ENCODE data around the gene HPDL.

The HPDL gene

DNA sequence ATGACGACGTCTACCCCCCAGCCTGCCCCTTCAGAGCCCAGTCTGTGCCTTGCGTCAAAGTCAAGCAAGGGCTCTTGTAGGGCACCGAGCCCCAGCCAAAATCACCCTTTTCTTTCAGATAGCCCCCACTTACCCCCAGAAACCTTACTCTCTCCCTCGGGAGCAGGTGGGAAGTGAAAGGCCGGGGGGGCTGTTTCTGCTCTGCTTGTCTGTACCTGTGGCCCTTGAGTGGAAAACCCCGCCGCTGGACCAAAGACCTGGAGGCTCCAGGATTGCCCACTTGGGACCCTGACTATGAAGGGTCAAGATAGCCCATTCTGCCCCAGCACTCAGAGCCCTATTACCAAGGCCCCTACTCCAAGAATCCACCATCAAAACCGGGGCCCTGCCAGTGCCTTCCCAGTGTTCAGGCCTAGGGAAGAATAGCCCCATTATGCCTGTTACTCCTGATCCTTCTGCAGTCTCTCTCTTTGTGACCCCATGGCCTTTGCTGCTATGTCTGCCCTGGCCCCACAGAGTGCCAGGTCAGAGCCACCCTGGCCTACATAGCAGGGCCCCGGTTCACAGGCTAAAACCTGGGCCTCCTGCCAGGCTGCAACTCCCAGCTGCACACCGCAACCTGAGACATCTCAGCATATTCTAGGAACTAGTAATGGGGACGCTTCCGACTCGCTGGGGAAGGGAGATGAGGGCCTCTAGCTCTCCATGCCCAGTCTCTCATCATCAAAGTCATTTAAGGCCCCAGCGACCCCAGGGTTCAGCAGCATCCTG, 22.2 kb upstream of the HPDL start:
- Mint-ChIP-seq H3K4me1 (peaks cover 24% of the 10 kb centered on the region), H3K27ac (peak overlapping the region; percentile 95), H3K9me3 (no peaks in the 10 kb centered on the region), H3K27me3 (no peaks in the 10 kb centered on the region), H3K36me3 (no peaks in the 10 kb centered on the region), H3K4me3 (peak overlapping the region; percentile 89)
- peak; percentile 1 for ATAC-seq (ENCODE audit: low read depth)
- DNase-seq (ENCODE audit: low spot score in 2 of 2) = no peak

DNA sequence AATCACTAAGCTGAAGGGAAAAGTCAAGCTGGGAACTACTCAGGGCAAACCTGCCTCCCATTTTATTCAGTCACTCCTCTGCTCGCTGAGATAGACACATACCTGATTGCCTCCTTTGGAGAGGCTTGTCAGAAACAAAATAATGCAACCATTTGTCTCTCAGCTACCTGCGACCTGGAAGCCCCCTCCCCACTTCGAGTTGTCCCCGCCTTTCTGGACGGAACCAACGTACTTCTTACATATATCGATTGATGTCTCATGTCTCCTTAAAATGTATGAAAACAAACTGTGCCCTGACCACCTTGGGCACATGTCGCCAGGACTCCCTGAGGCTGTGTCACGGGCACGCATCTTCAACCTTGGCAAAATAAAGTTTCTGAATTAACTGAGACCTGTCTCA, 21.5 kb upstream of the HPDL start:
- ATAC-seq (ENCODE audit: low read depth) (no peak), DNase-seq (ENCODE audit: low spot score in 2 of 2) (no peak)
- peak overlapping the region; percentile 95 for H3K27ac Mint-ChIP-seq
- no peaks in the 10 kb centered on the region for H3K36me3 Mint-ChIP-seq
- H3K9me3 Mint-ChIP-seq = no peaks in the 10 kb centered on the region
- H3K4me1 Mint-ChIP-seq = peaks cover 24% of the 10 kb centered on the region
- H3K4me3 Mint-ChIP-seq = peak overlapping the region; percentile 89
- H3K27me3 Mint-ChIP-seq = no peaks in the 10 kb centered on the region

DNA sequence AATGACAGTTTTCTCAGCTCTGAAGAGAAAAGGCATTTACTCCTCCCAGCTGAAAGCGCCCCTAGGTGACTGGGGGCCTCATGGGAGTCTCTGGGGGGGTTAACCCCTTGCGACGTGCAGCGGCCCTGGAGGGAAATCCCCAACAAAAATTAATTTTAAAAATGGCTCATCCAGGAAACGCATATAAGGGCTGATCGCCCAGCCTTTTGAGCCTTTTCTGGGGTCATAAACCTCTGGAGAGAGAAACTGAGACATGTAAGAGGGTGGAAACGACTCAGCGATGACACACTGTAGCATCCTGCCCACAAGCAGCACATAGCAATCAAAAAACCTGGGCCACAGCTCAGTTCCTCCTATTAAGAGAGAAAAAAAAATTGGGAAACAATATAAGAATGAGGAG, 20.4 kb upstream of the HPDL start:
- Mint-ChIP-seq H3K36me3 (no peaks in the 10 kb centered on the region), H3K9me3 (no peaks in the 10 kb centered on the region), H3K4me3 (peak overlapping the region; percentile 40), H3K4me1 (peaks cover 24% of the 10 kb centered on the region), H3K27ac (peak overlapping the region; percentile 95), H3K27me3 (no peaks in the 10 kb centered on the region)
- DNase-seq (ENCODE audit: low spot score in 2 of 2) (peak in 1 of 2 donors; percentile 11), ATAC-seq (ENCODE audit: low read depth) (no peak)

DNA sequence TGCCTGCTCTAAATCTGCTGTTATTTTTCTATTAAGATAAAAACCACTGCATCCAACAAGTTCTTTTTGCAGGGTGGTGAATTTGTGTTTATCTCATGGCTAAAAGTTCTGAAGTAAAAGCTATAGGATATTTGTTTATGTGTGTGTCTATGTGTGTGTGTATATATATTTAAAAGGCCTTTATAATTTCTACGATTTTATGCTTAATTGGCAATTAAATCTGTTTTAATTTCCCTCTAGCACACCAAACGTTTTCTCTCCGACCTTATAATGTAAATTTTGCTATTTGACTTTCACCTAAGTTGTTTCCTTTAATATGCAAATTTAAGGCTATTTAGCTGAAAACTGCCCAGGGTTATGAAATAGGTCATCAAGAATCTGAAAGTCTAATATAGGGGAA, 19.8 kb upstream of the HPDL start:
- H3K27ac Mint-ChIP-seq = peak overlapping the region; percentile 95
- peaks cover 20% of the 10 kb centered on the region for H3K4me1 Mint-ChIP-seq
- H3K9me3 Mint-ChIP-seq = no peaks in the 10 kb centered on the region
- no peak overlapping the region for H3K4me3 Mint-ChIP-seq
- no peaks in the 10 kb centered on the region for H3K36me3 Mint-ChIP-seq
- no peak for ATAC-seq (ENCODE audit: low read depth)
- no peak for DNase-seq (ENCODE audit: low spot score in 2 of 2)
- no peaks in the 10 kb centered on the region for H3K27me3 Mint-ChIP-seq

DNA sequence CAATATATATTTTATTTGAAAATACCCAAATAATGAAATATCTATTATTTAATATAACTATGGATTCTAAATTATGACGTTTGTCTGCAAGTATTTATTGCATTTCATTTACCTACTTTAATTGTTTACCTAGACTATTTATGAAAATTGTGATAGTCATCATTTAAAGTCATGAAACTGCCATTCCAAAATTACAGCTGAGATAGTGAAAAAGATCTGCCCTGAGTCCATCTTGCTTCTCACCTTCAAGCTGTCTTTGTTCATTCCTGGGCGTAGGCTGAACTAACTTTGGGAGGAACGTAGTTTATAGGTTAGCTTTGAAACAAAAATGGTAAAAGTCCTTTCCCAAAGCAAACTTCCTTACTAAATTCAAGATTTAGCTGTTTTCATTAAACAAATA, 12.4 kb upstream of the HPDL start:
- no peaks in the 10 kb centered on the region for H3K9me3 Mint-ChIP-seq
- H3K27me3 Mint-ChIP-seq = no peaks in the 10 kb centered on the region
- no peaks in the 10 kb centered on the region for H3K4me1 Mint-ChIP-seq
- H3K36me3 Mint-ChIP-seq = no peaks in the 10 kb centered on the region
- H3K27ac Mint-ChIP-seq = no peak overlapping the region
- no peak for DNase-seq (ENCODE audit: low spot score in 2 of 2)
- no peak for ATAC-seq (ENCODE audit: low read depth)
- H3K4me3 Mint-ChIP-seq = no peak overlapping the region

DNA sequence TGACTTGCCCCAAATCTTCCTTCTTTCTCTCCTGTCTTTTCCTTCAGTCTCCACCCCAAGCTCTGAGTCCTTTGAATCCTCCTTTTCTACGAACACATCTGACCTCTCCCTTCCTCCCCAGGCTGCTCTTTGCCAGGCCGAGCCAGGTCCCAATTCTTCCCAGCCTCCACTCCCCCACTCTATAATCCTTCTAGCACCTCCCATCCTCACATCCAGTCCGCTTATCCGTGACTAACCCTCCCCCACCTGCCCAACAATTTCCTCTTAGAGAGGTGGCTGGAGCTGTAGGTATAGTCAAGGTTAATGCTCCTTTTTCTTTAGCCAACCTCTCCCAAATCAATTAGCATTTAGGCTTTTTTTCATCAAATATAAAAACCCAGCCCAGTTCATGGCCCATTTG, 9.5 kb upstream of the HPDL start:
- Mint-ChIP-seq H3K4me3 (no peak overlapping the region), H3K27me3 (no peaks in the 10 kb centered on the region)
- DNase-seq (ENCODE audit: low spot score in 2 of 2) = no peak

DNA sequence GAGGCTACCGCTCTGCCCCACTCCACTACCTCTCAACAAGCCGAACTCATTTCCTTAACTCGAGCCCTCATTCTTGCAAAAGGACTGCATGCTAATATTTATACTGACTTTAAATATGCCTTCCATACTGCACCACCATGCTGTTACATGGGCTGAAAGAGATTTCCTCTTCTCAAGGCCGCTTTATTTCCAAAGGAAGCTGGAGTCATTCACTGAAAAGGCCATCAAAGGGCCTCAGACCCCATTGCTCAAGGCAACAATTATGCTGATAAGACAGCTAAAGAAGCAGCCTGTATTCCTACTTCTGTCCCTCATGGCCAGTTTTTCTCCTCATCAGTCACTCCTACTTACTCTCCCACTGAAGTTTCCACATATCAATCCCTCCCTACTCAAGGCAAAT, 6.9 kb upstream of the HPDL start:
- ATAC-seq (ENCODE audit: low read depth) = no peak
- Mint-ChIP-seq H3K4me1 (peaks cover 3% of the 10 kb centered on the region), H3K27me3 (no peaks in the 10 kb centered on the region), H3K36me3 (no peaks in the 10 kb centered on the region), H3K9me3 (no peaks in the 10 kb centered on the region), H3K27ac (no peak overlapping the region), H3K4me3 (no peak overlapping the region)
- no peak for DNase-seq (ENCODE audit: low spot score in 2 of 2)

More for the DNA sequence above, 9.5 kb upstream of the HPDL start:
- no peaks in the 10 kb centered on the region for H3K36me3 Mint-ChIP-seq
- no peak for ATAC-seq (ENCODE audit: low read depth)
- peaks cover 3% of the 10 kb centered on the region for H3K4me1 Mint-ChIP-seq
- H3K27ac Mint-ChIP-seq = no peak overlapping the region
- H3K9me3 Mint-ChIP-seq = no peaks in the 10 kb centered on the region

DNA sequence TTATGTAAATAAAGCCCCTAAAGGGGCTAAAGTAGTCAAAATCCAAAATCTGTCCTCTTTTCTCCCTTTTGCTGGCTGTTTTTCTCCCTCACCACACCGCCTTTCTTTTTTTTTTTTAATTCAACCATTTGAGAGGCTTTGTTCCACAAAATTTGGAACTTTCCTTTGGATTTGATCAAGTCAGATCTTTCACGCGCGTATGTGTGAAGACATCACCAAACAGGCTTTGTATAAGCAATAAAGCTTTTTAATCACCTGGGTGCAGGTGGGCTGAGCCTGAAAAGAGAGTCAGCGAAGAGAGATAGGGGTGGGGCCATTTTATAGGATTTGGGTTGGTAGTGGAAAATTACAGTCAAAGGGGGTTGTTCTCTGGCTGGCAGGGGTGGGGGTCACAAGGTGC, 5.3 kb upstream of the HPDL start:
- DNase-seq (ENCODE audit: low spot score in 2 of 2) = no peak
- Mint-ChIP-seq H3K27ac (no peak overlapping the region), H3K9me3 (no peaks in the 10 kb centered on the region), H3K4me1 (peaks cover 9% of the 10 kb centered on the region), H3K27me3 (no peaks in the 10 kb centered on the region), H3K36me3 (no peaks in the 10 kb centered on the region), H3K4me3 (peak overlapping the region; percentile 24)
- no peak for ATAC-seq (ENCODE audit: low read depth)

DNA sequence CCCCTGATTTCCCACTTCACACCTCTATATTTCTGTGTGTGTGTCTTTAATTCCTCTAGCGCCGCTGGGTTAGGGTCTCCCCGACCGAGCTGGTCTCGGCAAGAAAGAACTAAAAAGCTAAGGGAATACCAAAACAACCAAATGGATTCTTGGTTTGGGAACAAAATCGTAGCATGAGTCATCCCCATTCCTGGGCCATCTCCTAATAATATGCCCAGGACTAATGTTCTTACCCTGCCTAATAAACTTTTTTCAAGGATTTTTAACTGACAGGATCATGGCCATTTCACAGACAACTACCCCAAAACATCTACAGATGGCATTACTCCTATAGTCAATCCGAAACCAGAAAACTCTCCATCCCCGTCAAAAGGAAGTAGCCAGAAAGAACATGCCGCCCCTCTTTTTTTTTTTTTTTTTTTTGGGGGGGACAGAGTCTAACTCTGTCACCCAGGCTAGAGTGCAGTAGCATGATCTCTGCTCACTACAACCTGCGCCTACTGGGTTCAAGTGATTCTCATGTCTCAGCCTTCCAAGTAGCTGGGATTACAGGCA, 4.1 kb upstream of the HPDL start:
- Mint-ChIP-seq H3K4me3 (no peak overlapping the region), H3K27ac (no peak overlapping the region), H3K9me3 (no peaks in the 10 kb centered on the region), H3K4me1 (peaks cover 11% of the 10 kb centered on the region), H3K36me3 (no peaks in the 10 kb centered on the region), H3K27me3 (no peaks in the 10 kb centered on the region)
- DNase-seq (ENCODE audit: low spot score in 2 of 2) = no peak
- no peak for ATAC-seq (ENCODE audit: low read depth)

DNA sequence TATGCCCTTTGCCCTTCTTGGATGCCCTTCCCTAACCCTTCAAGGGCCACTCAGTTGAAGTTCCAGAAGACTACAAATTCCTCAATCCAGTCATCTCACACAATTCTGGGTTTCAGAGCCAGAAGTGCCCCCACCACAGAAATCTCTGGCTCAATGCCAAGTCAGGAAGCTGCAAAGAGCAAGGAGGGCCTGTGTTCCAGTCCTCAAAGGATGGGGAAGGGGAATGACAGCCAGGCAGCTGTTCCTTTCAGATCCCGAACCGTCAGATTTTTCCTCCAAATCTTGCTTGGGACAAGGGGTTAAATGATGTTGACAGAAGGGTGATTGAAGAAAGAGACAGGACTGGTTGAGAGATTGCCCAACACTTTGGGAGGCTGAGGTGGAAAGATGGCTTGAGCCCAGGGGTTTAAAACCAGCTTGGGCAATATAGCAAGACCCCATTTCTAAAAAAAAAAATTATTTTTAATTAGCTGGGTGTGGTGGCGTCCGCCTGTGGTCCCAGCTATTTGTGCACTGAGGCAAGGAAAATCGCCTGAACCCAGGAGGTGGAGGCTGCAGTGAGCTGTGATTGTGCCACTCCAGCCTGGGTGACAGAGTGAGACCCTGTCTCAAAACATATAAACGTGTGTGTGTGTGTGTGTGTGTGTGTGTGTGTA, 716 bp upstream of the HPDL start:
- H3K36me3 Mint-ChIP-seq = peaks cover 2% of the 10 kb centered on the region
- H3K27ac Mint-ChIP-seq = peak overlapping the region; percentile 73
- peak overlapping the region; percentile 89 for H3K4me3 Mint-ChIP-seq
- no peaks in the 10 kb centered on the region for H3K9me3 Mint-ChIP-seq
- no peaks in the 10 kb centered on the region for H3K27me3 Mint-ChIP-seq
- H3K4me1 Mint-ChIP-seq = peaks cover 20% of the 10 kb centered on the region
- ATAC-seq (ENCODE audit: low read depth) = no peak
- no peak for DNase-seq (ENCODE audit: low spot score in 2 of 2)

DNA sequence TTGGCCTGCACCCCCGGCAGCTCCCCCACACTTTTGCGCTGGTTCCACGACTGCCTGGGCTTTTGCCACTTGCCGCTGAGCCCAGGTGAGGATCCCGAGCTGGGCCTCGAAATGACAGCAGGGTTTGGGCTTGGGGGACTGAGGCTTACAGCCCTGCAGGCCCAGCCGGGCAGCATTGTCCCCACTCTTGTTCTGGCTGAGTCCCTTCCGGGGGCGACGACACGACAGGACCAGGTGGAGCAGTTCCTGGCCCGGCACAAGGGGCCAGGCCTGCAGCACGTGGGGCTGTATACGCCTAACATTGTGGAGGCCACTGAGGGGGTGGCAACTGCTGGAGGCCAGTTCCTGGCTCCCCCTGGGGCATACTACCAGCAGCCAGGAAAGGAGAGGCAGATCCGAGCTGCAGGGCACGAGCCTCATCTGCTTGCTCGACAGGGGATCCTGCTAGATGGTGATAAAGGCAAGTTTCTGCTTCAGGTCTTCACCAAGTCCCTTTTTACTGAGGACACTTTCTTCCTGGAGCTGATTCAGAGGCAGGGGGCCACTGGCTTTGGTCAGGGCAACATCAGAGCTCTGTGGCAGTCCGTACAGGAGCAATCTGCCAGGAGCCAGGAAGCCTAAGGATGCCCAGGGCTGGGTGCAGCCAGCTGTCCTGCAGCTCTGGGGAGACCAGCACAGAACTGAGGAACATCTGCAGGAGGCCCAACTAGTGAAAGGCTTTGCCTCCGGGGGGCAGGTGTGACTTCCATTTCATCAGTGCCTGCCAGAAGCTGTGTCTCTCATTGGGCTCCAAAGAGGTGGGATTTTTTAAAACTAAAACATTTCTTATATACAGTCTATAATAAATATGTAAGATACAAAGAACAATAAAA, 1.2 kb downstream of the HPDL start:
- H3K27ac Mint-ChIP-seq = no peak overlapping the region
- H3K36me3 Mint-ChIP-seq = peaks cover 2% of the 10 kb centered on the region
- H3K27me3 Mint-ChIP-seq = no peaks in the 10 kb centered on the region
- H3K9me3 Mint-ChIP-seq = no peaks in the 10 kb centered on the region
- peak; percentile 6 for ATAC-seq (ENCODE audit: low read depth)
- peak overlapping the region; percentile 72 for H3K4me3 Mint-ChIP-seq
- peaks cover 18% of the 10 kb centered on the region for H3K4me1 Mint-ChIP-seq
- DNase-seq (ENCODE audit: low spot score in 2 of 2) = no peak

DNA sequence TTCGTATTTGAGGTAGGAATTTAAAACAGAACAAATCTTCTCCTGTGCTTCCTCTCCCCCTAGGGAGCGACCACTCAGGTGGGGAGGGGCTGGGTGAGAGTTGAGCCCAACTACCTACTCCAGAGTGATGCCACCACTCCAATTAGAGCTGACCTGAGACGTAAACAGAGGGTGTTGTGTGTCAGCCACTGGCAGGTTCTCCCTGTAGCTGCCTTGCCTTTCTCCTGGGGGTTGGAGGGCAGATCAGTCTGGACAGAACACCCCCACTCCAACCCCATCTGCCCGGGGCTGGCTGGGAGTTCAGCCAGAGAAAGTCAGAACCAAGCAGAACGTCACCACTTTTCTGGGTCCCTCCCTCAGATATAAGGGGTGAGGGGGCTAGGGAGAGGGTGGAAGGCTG, 2.0 kb downstream of the HPDL start:
- Mint-ChIP-seq H3K27ac (no peak overlapping the region), H3K27me3 (no peaks in the 10 kb centered on the region)

DNA sequence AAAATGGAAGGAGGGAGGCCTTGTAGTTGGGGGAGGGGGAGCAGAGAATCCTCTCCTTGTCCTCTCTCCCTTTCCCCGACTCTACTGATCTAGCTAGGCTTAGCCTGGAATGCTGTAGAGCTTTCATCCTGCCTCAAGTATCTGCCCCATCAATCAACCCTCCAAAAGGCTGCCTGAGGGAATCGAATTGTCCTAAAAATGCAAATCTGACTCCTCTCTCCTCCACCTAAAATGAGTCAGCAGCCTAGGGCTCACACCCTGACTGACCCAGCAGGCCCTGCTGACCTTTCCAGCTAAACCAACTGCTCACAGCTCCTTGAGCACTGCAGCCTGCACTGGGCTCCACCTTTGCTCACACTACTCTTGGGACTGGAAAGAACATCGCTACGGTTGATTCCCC, 2.8 kb downstream of the HPDL start:
- Mint-ChIP-seq H3K4me1 (peaks cover 22% of the 10 kb centered on the region), H3K36me3 (peaks cover 7% of the 10 kb centered on the region), H3K27ac (no peak overlapping the region), H3K9me3 (no peaks in the 10 kb centered on the region), H3K4me3 (peak overlapping the region; percentile 27), H3K27me3 (no peaks in the 10 kb centered on the region)
- DNase-seq (ENCODE audit: low spot score in 2 of 2) = no peak
- no peak for ATAC-seq (ENCODE audit: low read depth)

More for the DNA sequence above, 2.0 kb downstream of the HPDL start:
- H3K36me3 Mint-ChIP-seq = peaks cover 4% of the 10 kb centered on the region
- ATAC-seq (ENCODE audit: low read depth) = no peak
- no peak overlapping the region for H3K4me3 Mint-ChIP-seq
- no peaks in the 10 kb centered on the region for H3K9me3 Mint-ChIP-seq
- DNase-seq (ENCODE audit: low spot score in 2 of 2) = no peak
- peaks cover 18% of the 10 kb centered on the region for H3K4me1 Mint-ChIP-seq
